SK-N-SH treated with all-trans-retinoic acid at 6 μM for 48 hours (cell line): Measurements from ENCODE around the gene SLAMF8.

Experiments used
- ATAC-seq: fragments of 200-7000 bp; cut with Tn5 transposase; 3 replicates; pipeline ENCODE4 v1.9.1; 2020; ENCODE audit warnings: mild to moderate bottlenecking, moderate library complexity
- ARNTL ChIP-seq: fragments of 450-650 bp; formaldehyde crosslinking; IDR thresholded peaks from 2 replicates; pipeline ENCODE4 v1.5.0; 2020; ENCODE audit warnings: low read depth, mild to moderate bottlenecking, moderate library complexity, borderline replicate concordance
- BACH2 ChIP-seq: fragments of 250-450 bp; sonication (Bioruptor Pico); IDR thresholded peaks from 2 replicates; pipeline ENCODE4 v1.9.0; 2021; ENCODE audit warnings: mild to moderate bottlenecking, borderline replicate concordance
- CSDC2 ChIP-seq: fragments of 250-450 bp; sonication (Bioruptor Pico); IDR thresholded peaks from 2 replicates; pipeline ENCODE4 v1.5.0; 2020; ENCODE audit warnings: mild to moderate bottlenecking, moderate library complexity
- ESRRG ChIP-seq: fragments of 250-450 bp; sonication (Bioruptor Pico); IDR thresholded peaks from 2 replicates; pipeline ENCODE4 v1.6.1; 2021; ENCODE audit warnings: mild to moderate bottlenecking
- OSR1 ChIP-seq: fragments of 250-450 bp; sonication (Bioruptor Pico); IDR thresholded peaks from 2 replicates; pipeline ENCODE4 v1.8.0; 2022; ENCODE audit warnings: moderate library complexity, mild to moderate bottlenecking, inconsistent platforms
- PATZ1 ChIP-seq: fragments of 250-450 bp; sonication (Bioruptor Pico); IDR thresholded peaks from 2 replicates; pipeline ENCODE4 v1.8.0; 2020; ENCODE audit warnings: mild to moderate bottlenecking, moderate library complexity, borderline replicate concordance
- POU6F1 ChIP-seq: fragments of 250-450 bp; sonication (Bioruptor Pico); IDR thresholded peaks from 2 replicates; pipeline ENCODE4 v1.8.0; 2021; ENCODE audit warnings: low read depth, mild to moderate bottlenecking, moderate library complexity, borderline replicate concordance
- PPARA ChIP-seq: fragments of 250-450 bp; sonication (Bioruptor Pico); IDR thresholded peaks from 2 replicates; pipeline ENCODE4 v1.5.0; 2020; ENCODE audit warnings: mild to moderate bottlenecking, borderline replicate concordance
- RARB ChIP-seq: fragments of 250-450 bp; sonication (Bioruptor Pico); IDR thresholded peaks from 2 replicates; pipeline ENCODE4 v1.8.0; 2021; ENCODE audit warnings: mild to moderate bottlenecking, moderate library complexity
- SNAI2 ChIP-seq: fragments of 250-450 bp; sonication (Bioruptor Pico); IDR thresholded peaks from 2 replicates; pipeline ENCODE4 v1.5.0; 2020; ENCODE audit warnings: mild to moderate bottlenecking, moderate library complexity
- TCF4 ChIP-seq: fragments of 250-450 bp; sonication (Bioruptor Pico); IDR thresholded peaks from 2 replicates; pipeline ENCODE4 v1.8.0; 2021; ENCODE audit warnings: mild to moderate bottlenecking, moderate library complexity, borderline replicate concordance
- TOX ChIP-seq: fragments of 250-450 bp; sonication (Bioruptor Pico); IDR thresholded peaks from 2 replicates; pipeline ENCODE4 v1.8.0; 2021; ENCODE audit warnings: mild to moderate bottlenecking, moderate library complexity, borderline replicate concordance
- TSHZ2 ChIP-seq: fragments of 250-450 bp; sonication (Bioruptor Pico); IDR thresholded peaks from 2 replicates; pipeline ENCODE4 v1.5.0; 2020; ENCODE audit warnings: mild to moderate bottlenecking, moderate library complexity
- ZC3H10 ChIP-seq: fragments of 250-450 bp; sonication (Bioruptor Pico); IDR thresholded peaks from 2 replicates; pipeline ENCODE4 v1.5.1; 2021; ENCODE audit warnings: mild to moderate bottlenecking, moderate library complexity
- ZFP3 ChIP-seq: fragments of 250-450 bp; sonication (Bioruptor Pico); IDR thresholded peaks from 2 replicates; pipeline ENCODE4 v1.5.0; 2020; ENCODE audit warnings: mild to moderate bottlenecking, moderate library complexity
- ZFP30 ChIP-seq: fragments of 450-650 bp; formaldehyde crosslinking; IDR thresholded peaks from 2 replicates; pipeline ENCODE4 v1.5.0; 2022; ENCODE audit warnings: mild to moderate bottlenecking, moderate library complexity
- ZNF565 ChIP-seq: fragments of 450-650 bp; formaldehyde crosslinking; conservative IDR thresholded peaks from 2 replicates; pipeline ENCODE4 v1.5.0; 2020; ENCODE audit warnings: low read depth, mild to moderate bottlenecking, moderate library complexity
- ZNF70 ChIP-seq: fragments of 450-650 bp; formaldehyde crosslinking; IDR thresholded peaks from 2 replicates; pipeline ENCODE4 v1.5.0; 2020; ENCODE audit warnings: mild to moderate bottlenecking, moderate library complexity
- ZNF8 ChIP-seq: fragments of 450-650 bp; formaldehyde crosslinking; IDR thresholded peaks from 2 replicates; pipeline ENCODE4 v1.5.0; 2020; ENCODE audit warnings: mild to moderate bottlenecking, moderate library complexity
- TF ChIP-seq, protein P1 (sequence below): fragments of 250-450 bp; sonication (Bioruptor Pico); IDR thresholded peaks from 2 replicates; pipeline ENCODE4 v1.5.1; 2020; ENCODE audit warnings: low read depth, mild to moderate bottlenecking, moderate library complexity
- TF ChIP-seq, protein P2 (sequence below): fragments of 250-450 bp; sonication (Bioruptor Pico); IDR thresholded peaks from 2 replicates; pipeline ENCODE4 v1.5.1; 2021; ENCODE audit warnings: mild to moderate bottlenecking, moderate library complexity

SLAMF8 gene

DNA sequence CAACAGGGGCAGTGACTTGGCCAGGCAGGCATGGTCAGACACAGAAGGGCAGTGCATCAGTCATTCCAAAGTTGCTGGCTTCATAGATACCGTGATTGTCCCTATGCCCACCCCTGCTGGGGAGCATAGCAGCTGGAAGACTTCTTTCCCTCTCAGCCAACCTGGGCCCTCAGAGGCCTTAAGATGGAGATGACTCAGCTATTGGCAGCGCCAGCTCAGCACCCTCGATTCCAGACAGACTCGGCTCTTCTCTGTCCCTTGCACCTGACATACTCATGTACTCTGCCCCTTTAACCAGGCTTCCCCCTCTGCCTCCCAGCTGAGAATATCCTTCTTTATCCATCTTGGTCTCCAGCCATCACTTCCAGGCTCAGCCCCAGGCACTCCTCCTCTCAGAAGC lies 16.8 kb downstream of the SLAMF8 start:
- peak; percentile 25; the same call in 1 of the 3 replicates for ATAC-seq
- no peak for TF ChIP-seq ZNF8 (CRISPR knock-in tag)
- no peak for TF ChIP-seq ZFP3 (CRISPR knock-in tag)
- no peak for TF ChIP-seq CSDC2
- TF ChIP-seq TSHZ2 (CRISPR knock-in tag) = no peak
- no peak for TF ChIP-seq ZNF565 (CRISPR knock-in tag)
- TF ChIP-seq ESRRG (CRISPR knock-in tag) = no peak
- no peak for TF ChIP-seq RARB
- TF ChIP-seq, protein P1, sequence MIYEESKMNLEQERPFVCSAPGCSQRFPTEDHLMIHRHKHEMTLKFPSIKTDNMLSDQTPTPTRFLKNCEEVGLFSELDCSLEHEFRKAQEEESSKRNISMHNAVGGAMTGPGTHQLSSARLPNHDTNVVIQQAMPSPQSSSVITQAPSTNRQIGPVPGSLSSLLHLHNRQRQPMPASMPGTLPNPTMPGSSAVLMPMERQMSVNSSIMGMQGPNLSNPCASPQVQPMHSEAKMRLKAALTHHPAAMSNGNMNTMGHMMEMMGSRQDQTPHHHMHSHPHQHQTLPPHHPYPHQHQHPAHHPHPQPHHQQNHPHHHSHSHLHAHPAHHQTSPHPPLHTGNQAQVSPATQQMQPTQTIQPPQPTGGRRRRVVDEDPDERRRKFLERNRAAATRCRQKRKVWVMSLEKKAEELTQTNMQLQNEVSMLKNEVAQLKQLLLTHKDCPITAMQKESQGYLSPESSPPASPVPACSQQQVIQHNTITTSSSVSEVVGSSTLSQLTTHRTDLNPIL (CRISPR knock-in tag) = no peak
- no peak for TF ChIP-seq ARNTL (CRISPR knock-in tag)
- TF ChIP-seq ZFP30 (CRISPR knock-in tag) = no peak
- TF ChIP-seq PATZ1 = no peak
- TF ChIP-seq BACH2 = no peak
- no peak for TF ChIP-seq PPARA (CRISPR knock-in tag)
- TF ChIP-seq TOX (CRISPR knock-in tag) = no peak
- TF ChIP-seq OSR1 (CRISPR knock-in tag) = no peak

GRCh38 chr1:159845751-159846629 lies 19.3 kb downstream of the SLAMF8 start:
- TF ChIP-seq TSHZ2 (CRISPR knock-in tag) = no peak
- TF ChIP-seq RARB = no peak
- no peak for TF ChIP-seq BACH2
- no peak for TF ChIP-seq PPARA (CRISPR knock-in tag)
- TF ChIP-seq ZFP30 (CRISPR knock-in tag) = no peak
- TF ChIP-seq ZNF70 = no peak
- TF ChIP-seq, protein P1 (CRISPR knock-in tag) = no peak
- TF ChIP-seq ESRRG (CRISPR knock-in tag) = no peak

GRCh38 chr1:159847231-159847630 lies 20.6 kb downstream of the SLAMF8 start:
- ATAC-seq = no peak
- no peak for TF ChIP-seq TCF4
- TF ChIP-seq BACH2 = no peak
- no peak for TF ChIP-seq POU6F1 (CRISPR knock-in tag)
- TF ChIP-seq SNAI2 (CRISPR knock-in tag) = no peak
- TF ChIP-seq, protein P2, sequence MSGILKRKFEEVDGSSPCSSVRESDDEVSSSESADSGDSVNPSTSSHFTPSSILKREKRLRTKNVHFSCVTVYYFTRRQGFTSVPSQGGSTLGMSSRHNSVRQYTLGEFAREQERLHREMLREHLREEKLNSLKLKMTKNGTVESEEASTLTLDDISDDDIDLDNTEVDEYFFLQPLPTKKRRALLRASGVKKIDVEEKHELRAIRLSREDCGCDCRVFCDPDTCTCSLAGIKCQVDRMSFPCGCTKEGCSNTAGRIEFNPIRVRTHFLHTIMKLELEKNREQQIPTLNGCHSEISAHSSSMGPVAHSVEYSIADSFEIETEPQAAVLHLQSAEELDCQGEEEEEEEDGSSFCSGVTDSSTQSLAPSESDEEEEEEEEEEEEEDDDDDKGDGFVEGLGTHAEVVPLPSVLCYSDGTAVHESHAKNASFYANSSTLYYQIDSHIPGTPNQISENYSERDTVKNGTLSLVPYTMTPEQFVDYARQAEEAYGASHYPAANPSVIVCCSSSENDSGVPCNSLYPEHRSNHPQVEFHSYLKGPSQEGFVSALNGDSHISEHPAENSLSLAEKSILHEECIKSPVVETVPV (CRISPR knock-in tag) = no peak
- TF ChIP-seq CSDC2 = no peak
- TF ChIP-seq, protein P1 (CRISPR knock-in tag) = no peak
- TF ChIP-seq ZFP30 (CRISPR knock-in tag) = no peak
- TF ChIP-seq ZNF8 (CRISPR knock-in tag) = no peak
- TF ChIP-seq TOX (CRISPR knock-in tag) = no peak
- no peak for TF ChIP-seq ZC3H10 (CRISPR knock-in tag)

More at GRCh38 chr1:159845751-159846629, 19.3 kb downstream of the SLAMF8 start:
- no peak for ATAC-seq
